HG03521 (cell line): ENCODE data around the gene POU5F2.

Experiments
- ATAC-seq: cut with Tn5 transposase; IDR thresholded peaks from one replicate; pipeline ENCODE4 v1.9.1; 2021; ENCODE audit warnings: mild to moderate bottlenecking, moderate library complexity; ENCODE audit not compliant: unreplicated experiment

Gene POU5F2

GRCh38 chr5:93741136-93741811 is at the start of gene POU5F2:
TSS of gene POU5F2 (minus strand) at chr5:93741600. CDS start at chr5:93741563, 37 bp downstream.
- no peak for ATAC-seq

GRCh38 chr5:93790401-93790800 is 49.0 kb upstream of the POU5F2 start:
- no peak for ATAC-seq

- no peak for ATAC-seq
Measured at GRCh38 chr5:93789173-93790067, 48.0 kb upstream of the POU5F2 start.

GRCh38 chr5:93787598-93787997 is 46.2 kb upstream of the POU5F2 start:
- ATAC-seq = no peak

- ATAC-seq = no peak
Measured at GRCh38 chr5:93785475-93785874, 44.1 kb upstream of the POU5F2 start.

- ATAC-seq = no peak
Measured at GRCh38 chr5:93782978-93783377, 41.6 kb upstream of the POU5F2 start.

GRCh38 chr5:93777620-93778019 is 36.2 kb upstream of the POU5F2 start:
- ATAC-seq = no peak

GRCh38 chr5:93756372-93756771 is 15.0 kb upstream of the POU5F2 start:
- ATAC-seq = no peak

- no peak for ATAC-seq
Measured at GRCh38 chr5:93755716-93756115, 14.3 kb upstream of the POU5F2 start.

- no peak for ATAC-seq
Measured at GRCh38 chr5:93748875-93749397, 7.5 kb upstream of the POU5F2 start.

- ATAC-seq = no peak
Measured at GRCh38 chr5:93746406-93747056, 5.1 kb upstream of the POU5F2 start.

- no peak for ATAC-seq
Measured at GRCh38 chr5:93736284-93736683, 5.1 kb downstream of the POU5F2 start.

GRCh38 chr5:93735378-93735777 is 6.0 kb downstream of the POU5F2 start:
- no peak for ATAC-seq

- ATAC-seq = no peak
Measured at GRCh38 chr5:93731987-93732386, 9.4 kb downstream of the POU5F2 start.

GRCh38 chr5:93726595-93726994 is 14.8 kb downstream of the POU5F2 start:
- no peak for ATAC-seq

GRCh38 chr5:93724791-93725190 is 16.6 kb downstream of the POU5F2 start:
- ATAC-seq = no peak

- ATAC-seq = no peak
Measured at GRCh38 chr5:93723681-93724080, 17.7 kb downstream of the POU5F2 start.

GRCh38 chr5:93723005-93723404 is 18.4 kb downstream of the POU5F2 start:
- no peak for ATAC-seq

GRCh38 chr5:93722588-93722987 is 18.8 kb downstream of the POU5F2 start:
- no peak for ATAC-seq

GRCh38 chr5:93721511-93721910 is 19.9 kb downstream of the POU5F2 start:
- no peak for ATAC-seq

GRCh38 chr5:93721071-93721470 is 20.3 kb downstream of the POU5F2 start:
- no peak for ATAC-seq
